Natural killer cell (primary cell): ENCODE results near the gene NTRK2. TPM values are rescaled to one million over a fixed set of nuclear protein-coding genes. Genes with fewer than 3 reads are reported as not detected.

Source experiments
- ATAC-seq, 3 donors: fragments of 150-1000 bp in 2 of 3; fragments of 200-7000 bp in 1 of 3; cut with Tn5 transposase; 1 replicate in 1 of 3; 2 replicates in 2 of 3; pipeline ENCODE4 v1.10.0; 2021; ENCODE audit warnings: mild to moderate bottlenecking in 2 of 3, moderate library complexity in 2 of 3
- DNase-seq, 2 donors: peaks; one replicate each; pipeline versions ENCODE4 v3.0.0 to v3.0.0-alpha.2; 2013 to 2021; ENCODE audit warnings: mixed read lengths in 1 of 2
- H3K27ac ChIP-seq: one replicate; pipeline ENCODE4 v1.5.1; 2013; ENCODE audit warnings: mild to moderate bottlenecking, low read length
- H3K27me3 ChIP-seq: one replicate; pipeline ENCODE4 v1.6.1; 2013; ENCODE audit warnings: low read length; ENCODE audit not compliant: control insufficient read depth, insufficient read depth
- H3K36me3 ChIP-seq: one replicate; pipeline ENCODE4 v1.6.1; 2013; ENCODE audit warnings: low read length; ENCODE audit not compliant: control insufficient read depth, insufficient read depth
- H3K4me1 ChIP-seq: one replicate; pipeline ENCODE4 v1.6.1; 2013; ENCODE audit warnings: low read length; ENCODE audit not compliant: control insufficient read depth, insufficient read depth
- H3K4me3 ChIP-seq: one replicate; pipeline ENCODE4 v1.5.1; 2013; ENCODE audit warnings: low read length
- H3K9me3 ChIP-seq: one replicate; pipeline ENCODE4 v1.6.1; 2013; ENCODE audit warnings: low read length; ENCODE audit not compliant: control insufficient read depth, insufficient read depth
- H3K27ac Mint-ChIP-seq, 2 donors: one replicate each; pipeline ENCODE4 v1.8.0; 2022; ENCODE audit warnings: mild to moderate bottlenecking in 2 of 2, mixed read lengths in 2 of 2, moderate library complexity in 1 of 2
- H3K27me3 Mint-ChIP-seq, 2 donors: one replicate each; pipeline ENCODE4 v1.8.0; 2022; ENCODE audit warnings: low read depth in 2 of 2, mixed read lengths in 2 of 2
- H3K36me3 Mint-ChIP-seq: one replicate; pipeline ENCODE4 v1.8.0; 2022; ENCODE audit warnings: mixed read lengths
- H3K4me1 Mint-ChIP-seq, 2 donors: one replicate each; pipeline ENCODE4 v1.8.0; 2022; ENCODE audit warnings: mixed read lengths in 2 of 2
- H3K4me3 Mint-ChIP-seq: one replicate; pipeline ENCODE4 v1.8.0; 2022; ENCODE audit warnings: mild to moderate bottlenecking, moderate library complexity, mixed read lengths
- H3K9me3 Mint-ChIP-seq, 2 donors: one replicate each; pipeline ENCODE4 v1.8.0; 2022; ENCODE audit warnings: mixed read lengths in 2 of 2
- CTCF ChIP-seq: fragments of 200-600 bp; IDR thresholded peaks from one replicate; pipeline ENCODE4 v1.8.0; 2022; ENCODE audit warnings: antibody characterized with exemption
- WGBS: methylation state at CpG from one replicate; pipeline ENCODE4 v1.1.7; 2013; ENCODE audit warnings: missing lambda C conversion rate; ENCODE audit not compliant: insufficient coverage; 5-methylcytosine and 5-hydroxymethylcytosine counted together
- intact Hi-C: fragments of 100-400 bp; cut with micrococcal nuclease; formaldehyde crosslinking; loops from one replicate; pipeline ENCODE4 v1.14.2; 2022
- total RNA-seq, 4 donors: library from RNA; stranded (reverse); fragments of 120-200 nt in 1 of 4; gene quantifications; one replicate each; pipeline versions ENCODE4 v1.2.3 to v1.2.4, GENCODE V29; 2013 to 2022

The NTRK2 gene
- total RNA-seq, 3 donors from 2014 or later (not counting 1 experiment from before 2014, with no cell fraction given), result 0.08 TPM; not detected in 2

- intact Hi-C loops, result no loop called here
- ATAC-seq, result no peak
- Histone ChIP-seq H3K36me3 (no peaks in the 10 kb centered on the region), H3K9me3 (no peaks in the 10 kb centered on the region), H3K4me1 (no peaks in the 10 kb centered on the region), H3K27ac (no peak overlapping the region), H3K4me3 (no peak overlapping the region), H3K27me3 (no peaks in the 10 kb centered on the region)
- 86% methylated on average over 9 of the region's 9 CpGs for WGBS
- Mint-ChIP-seq H3K4me1 (peaks cover 0 to 7% of the 10 kb centered on the region in 2 donors), H3K27me3 (peaks cover 8 to 14% of the 10 kb centered on the region in 2 donors), H3K36me3 (no peaks in the 10 kb centered on the region), H3K4me3 (no peak overlapping the region), H3K9me3 (no peaks in the 10 kb centered on the region), H3K27ac (no peak overlapping the region)
- TF ChIP-seq CTCF, result no peak
- no peak for DNase-seq
These were observed 281.6 kb downstream of the NTRK2 start for GRCh38 chr9:84950879-84951811.

- TF ChIP-seq CTCF, result no peak
- Mint-ChIP-seq H3K4me1 (peaks cover 0 to 7% of the 10 kb centered on the region in 2 donors), H3K27ac (no peak overlapping the region), H3K27me3 (peaks cover 16 to 26% of the 10 kb centered on the region in 2 donors), H3K9me3 (no peaks in the 10 kb centered on the region), H3K4me3 (no peak overlapping the region), H3K36me3 (no peaks in the 10 kb centered on the region)
- no peaks in the 10 kb centered on the region for H3K4me1 ChIP-seq
- no peaks in the 10 kb centered on the region for H3K9me3 ChIP-seq
- no peak for ATAC-seq
- intact Hi-C loops, result no loop called here
- no peak overlapping the region for H3K4me3 ChIP-seq
- no peak overlapping the region for H3K27ac ChIP-seq
- 98% methylated on average over 3 of the region's 3 CpGs for WGBS
- no peaks in the 10 kb centered on the region for H3K36me3 ChIP-seq
- no peak for DNase-seq
- H3K27me3 ChIP-seq, result no peaks in the 10 kb centered on the region
These were observed 283.8 kb downstream of the NTRK2 start for GRCh38 chr9:84953252-84953773.

GRCh38 chr9:84953797-84954705 lies 284.5 kb downstream of the NTRK2 start:
- Mint-ChIP-seq H3K36me3 (no peaks in the 10 kb centered on the region), H3K4me1 (peaks cover 0 to 7% of the 10 kb centered on the region in 2 donors), H3K27ac (no peak overlapping the region), H3K4me3 (no peak overlapping the region), H3K27me3 (peaks cover 16 to 22% of the 10 kb centered on the region in 2 donors), H3K9me3 (no peaks in the 10 kb centered on the region)
- H3K27me3 ChIP-seq, result no peaks in the 10 kb centered on the region
- peak; percentile 69 for TF ChIP-seq CTCF
- H3K27ac ChIP-seq, result no peak overlapping the region
- DNase-seq (peak; percentile 43), ATAC-seq (peak; percentile 84 to 97 (median 86))
- no peaks in the 10 kb centered on the region for H3K36me3 ChIP-seq
- no peaks in the 10 kb centered on the region for H3K9me3 ChIP-seq
- intact Hi-C loops, result loop anchor here (1.0 kb wide), 1 partner anchor 557 kb away; no protein-coding TSS in a partner anchor
- no peak overlapping the region for H3K4me3 ChIP-seq
- H3K4me1 ChIP-seq, result no peaks in the 10 kb centered on the region
- 34% methylated on average over 20 of the region's 21 CpGs for whole genome bisulfite sequencing
